GM20000 (cell line): ENCODE measurements around the gene PTPRR.
"Not testable (repeated sequence)": the region's sequence is repeated elsewhere in the genome, so short reads cannot be mapped to it uniquely, and the experiment has no call there.

Source experiments
- DNase-seq: peaks from one replicate; pipeline ENCODE4 v3.0.0; 2012; ENCODE audit warnings: low spot score
- CTCF ChIP-seq: IDR thresholded peaks from 2 replicates; pipeline ENCODE4 v1.5.1; 2012; ENCODE audit warnings: mild to moderate bottlenecking, control low read depth; ENCODE audit errors: extremely low read depth, missing control alignments

Gene PTPRR

GRCh38 chr12:70822412-70822811 lies 98.1 kb downstream of the PTPRR start:
- no peak for TF ChIP-seq CTCF
- no peak for DNase-seq

- no peak for DNase-seq
- no peak for TF ChIP-seq CTCF
Measured at GRCh38 chr12:70815971-70816391, 104.6 kb downstream of the PTPRR start.

DNA sequence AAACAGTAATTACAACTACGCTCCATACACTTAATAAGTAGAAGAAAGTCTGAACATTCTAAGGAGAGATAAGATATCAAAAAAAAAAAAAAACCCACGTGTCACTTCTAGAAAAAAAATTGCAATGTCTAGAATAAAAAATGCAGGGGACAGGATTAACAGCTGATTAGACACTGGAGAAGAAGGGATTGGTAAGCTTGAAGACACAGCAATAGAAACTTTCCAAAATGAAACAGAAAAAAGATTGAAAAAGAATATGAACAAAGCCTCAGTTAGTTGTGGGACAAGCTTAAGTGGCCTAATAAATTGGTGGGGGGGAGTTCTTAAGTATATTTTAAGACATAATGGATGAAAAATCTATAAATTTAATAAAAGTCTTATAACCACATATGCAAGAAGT lies 105.5 kb downstream of the PTPRR start:
- no peak for DNase-seq
- no peak for TF ChIP-seq CTCF

GRCh38 chr12:70813559-70813958 lies 107.0 kb downstream of the PTPRR start:
- DNase-seq = no peak
- no peak for TF ChIP-seq CTCF

- no peak for DNase-seq
- TF ChIP-seq CTCF = no peak
Measured at GRCh38 chr12:70812136-70812535, 108.4 kb downstream of the PTPRR start.

DNA sequence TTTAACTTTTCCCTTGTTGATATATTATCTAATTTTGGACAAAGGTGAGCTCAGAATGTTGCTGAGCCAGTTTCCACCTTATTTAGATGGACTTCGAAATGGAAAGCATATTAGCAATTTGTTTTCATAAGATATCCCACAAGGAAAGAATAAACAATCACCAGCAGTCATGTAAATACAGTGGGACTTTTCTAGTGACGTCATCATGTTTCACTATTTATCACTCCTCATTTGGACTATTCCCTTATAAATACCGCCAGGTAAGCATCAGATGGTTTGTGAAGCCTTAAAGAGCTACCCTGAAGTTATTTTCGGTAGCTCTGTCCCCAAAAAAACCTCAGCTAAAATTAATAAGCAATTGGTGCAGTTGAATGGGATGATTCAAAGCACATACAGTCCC lies 110.7 kb downstream of the PTPRR start:
- no peak for DNase-seq
- TF ChIP-seq CTCF = no peak

DNA sequence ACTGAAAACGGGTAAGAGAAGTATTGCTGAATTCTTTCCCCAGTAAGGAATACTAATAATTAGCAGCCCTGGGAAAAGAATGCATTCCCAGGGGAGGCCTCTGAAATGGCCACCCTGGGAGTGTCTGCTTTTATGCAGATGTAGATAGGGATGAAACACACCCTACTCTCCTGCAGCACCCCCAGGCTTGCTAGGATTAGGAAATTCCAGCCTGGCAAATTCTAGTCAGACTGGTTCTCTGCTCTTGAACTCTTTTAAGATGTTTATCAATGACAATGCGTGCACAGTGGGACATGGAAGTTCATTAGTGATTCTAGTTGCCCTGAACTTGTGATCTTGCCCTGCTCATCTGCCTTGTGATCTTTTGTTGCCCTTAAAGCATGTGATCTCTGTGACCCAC lies 112.5 kb downstream of the PTPRR start:
- DNase-seq = not testable (repeated sequence)

GRCh38 chr12:70806827-70807226 lies 113.7 kb downstream of the PTPRR start:
- no peak for TF ChIP-seq CTCF

More at GRCh38 chr12:70806827-70807226, 113.7 kb downstream of the PTPRR start:
- DNase-seq = no peak
